IMR-90 (cell line): Measurements from ENCODE around the gene CAT. TPM values are rescaled to one million over a fixed set of nuclear protein-coding genes. Genes with fewer than 3 reads are reported as not detected.

Experiments used
- ATAC-seq: fragments of 200-7000 bp; cut with Tn5 transposase; 2 replicates; pipeline ENCODE4 v1.9.1; 2020; ENCODE audit warnings: low read depth, mild to moderate bottlenecking, moderate library complexity
- BruUV-seq: library from RNA; stranded (reverse); fragments of 400-500 nt; replicated peaks from 2 replicates; lab custom pipeline; 2021; lab: Mats Ljungman, UMichigan
- CTCF ChIA-PET: fragments of 300-600 bp; formaldehyde crosslinking; extraction: SDS; loops from one replicate; lab custom pipeline; 2021; ENCODE audit warnings: antibody characterized with exemption; lab: Yijun Ruan, JAX
- POLR2A ChIA-PET: fragments of 300-600 bp; sonication (Branson Sonifier 250); formaldehyde crosslinking; loops from one replicate; lab custom pipeline; 2022; ENCODE audit warnings: antibody characterized with exemption; ENCODE audit not compliant: unreplicated experiment; lab: Charles Lee
- DNase-seq: peaks from one replicate; pipeline ENCODE4 v3.0.0; 2013
- H2AFZ ChIP-seq: replicated peaks from 2 replicates; pipeline ENCODE3; 2013; ENCODE audit warnings: low read length, mild to moderate bottlenecking; ENCODE audit not compliant: poor library complexity
- H2AK5ac ChIP-seq: 2 replicates; pipeline ENCODE4 v1.6.1; 2013; ENCODE audit warnings: low read depth, low read length, inconsistent platforms
- H2AK9ac ChIP-seq: replicated peaks from 2 replicates; pipeline ENCODE3; 2013; ENCODE audit warnings: mild to moderate bottlenecking, low read depth, low read length, moderate library complexity; ENCODE audit not compliant: poor library complexity
- H2BK120ac ChIP-seq: 2 replicates; pipeline ENCODE4 v1.6.1; 2013; ENCODE audit warnings: low read depth, low read length, inconsistent platforms
- H2BK15ac ChIP-seq: 3 replicates; pipeline ENCODE4 v1.6.1; 2013; ENCODE audit warnings: low read depth, low read length, inconsistent platforms
- H2BK20ac ChIP-seq: 2 replicates; pipeline ENCODE4 v1.6.1; 2013; ENCODE audit warnings: low read depth, mild to moderate bottlenecking, inconsistent platforms, low read length, moderate library complexity
- H2BK5ac ChIP-seq: 2 replicates; pipeline ENCODE4 v1.6.1; 2013; ENCODE audit warnings: mild to moderate bottlenecking, low read depth, low read length, inconsistent platforms; ENCODE audit not compliant: poor library complexity, severe bottlenecking
- H3K14ac ChIP-seq: replicated peaks from 2 replicates; pipeline ENCODE4 v1.6.1; 2013; ENCODE audit warnings: low read depth, low read length, inconsistent platforms
- H3K18ac ChIP-seq: 2 replicates; pipeline ENCODE4 v1.6.1; 2013; ENCODE audit warnings: low read depth, low read length, control low read depth
- H3K23ac ChIP-seq: 2 replicates; pipeline ENCODE4 v1.6.1; 2013; ENCODE audit warnings: low read depth, low read length, inconsistent platforms
- H3K27ac ChIP-seq: 2 replicates; pipeline ENCODE4 v1.5.1; 2013; ENCODE audit warnings: mild to moderate bottlenecking, control low read depth, low read length; ENCODE audit not compliant: insufficient read depth
- H3K27me3 ChIP-seq: 2 replicates; pipeline ENCODE4 v1.6.1; 2013; ENCODE audit warnings: low read length; ENCODE audit not compliant: control insufficient read depth, insufficient read depth
- H3K36me3 ChIP-seq: 2 replicates; pipeline ENCODE4 v1.6.1; 2013; ENCODE audit warnings: low read length, mixed read lengths; ENCODE audit not compliant: control insufficient read depth, insufficient read depth
- H3K4ac ChIP-seq: 2 replicates; pipeline ENCODE4 v1.6.1; 2013; ENCODE audit warnings: low read depth, low read length, inconsistent platforms
- H3K4me1 ChIP-seq: 2 replicates; pipeline ENCODE4 v1.6.1; 2013; ENCODE audit warnings: low read length, mixed read lengths; ENCODE audit not compliant: control insufficient read depth, insufficient read depth
- H3K4me2 ChIP-seq: 2 replicates; pipeline ENCODE4 v1.6.1; 2013; ENCODE audit warnings: low read depth, mild to moderate bottlenecking, control low read depth, low read length, moderate library complexity
- H3K4me3 ChIP-seq: 2 replicates; pipeline ENCODE4 v1.5.1; 2013; ENCODE audit warnings: low read depth, mild to moderate bottlenecking, control low read depth, low read length, moderate library complexity; ENCODE audit not compliant: insufficient read depth
- H3K56ac ChIP-seq: 2 replicates; pipeline ENCODE4 v1.6.1; 2013; ENCODE audit warnings: low read length, inconsistent platforms; ENCODE audit not compliant: insufficient read depth; ENCODE audit errors: extremely low read depth
- H3K79me1 ChIP-seq, 2 experiments: 2 replicates each; pipeline ENCODE4 v1.6.1; 2013; ENCODE audit warnings: low read length in 2 of 2, inconsistent platforms in 1 of 2, low read depth in 1 of 2
- H3K9ac ChIP-seq: 2 replicates; pipeline ENCODE4 v1.6.1; 2013; ENCODE audit warnings: low read depth, low read length, control low read depth
- H3K9me1 ChIP-seq: 2 replicates; pipeline ENCODE4 v1.6.1; 2013; ENCODE audit warnings: low read length, inconsistent platforms; ENCODE audit not compliant: insufficient read depth
- H3K9me3 ChIP-seq: 2 replicates; pipeline ENCODE4 v1.6.1; 2013; ENCODE audit warnings: low read length; ENCODE audit not compliant: control insufficient read depth, insufficient read depth
- H4K20me1 ChIP-seq: 2 replicates; pipeline ENCODE4 v1.6.1; 2013; ENCODE audit warnings: low read length, inconsistent platforms; ENCODE audit not compliant: insufficient read depth
- H4K5ac ChIP-seq: 2 replicates; pipeline ENCODE4 v1.6.1; 2013; ENCODE audit warnings: mild to moderate bottlenecking, low read depth, low read length, control low read depth
- H4K8ac ChIP-seq, 2 experiments: 2 replicates each; pipeline ENCODE4 v1.6.1; 2013; ENCODE audit warnings: low read depth in 2 of 2, low read length in 2 of 2, control low read depth in 1 of 2, inconsistent platforms in 1 of 2
- H4K91ac ChIP-seq: 2 replicates; pipeline ENCODE4 v1.6.1; 2013; ENCODE audit warnings: low read depth, low read length, inconsistent platforms; ENCODE audit not compliant: insufficient read depth
- FOS ChIP-seq: fragments of 150-350 bp; IDR thresholded peaks from 2 replicates; pipeline ENCODE4 v1.6.1; 2016; ENCODE audit warnings: low read depth, low read length
- MAZ ChIP-seq: IDR thresholded peaks from 2 replicates; pipeline ENCODE4 v1.6.1; 2012; ENCODE audit warnings: low read depth, mild to moderate bottlenecking, low read length, improper control_type of control experiment, moderate library complexity, borderline replicate concordance
- POLR2A ChIP-seq: IDR thresholded peaks from 2 replicates; pipeline ENCODE4 v1.6.1; 2012; ENCODE audit warnings: mild to moderate bottlenecking, low read depth, low read length
- dilution Hi-C: fragments of 300-500 bp; cut with HindIII; formaldehyde crosslinking; loops from one replicate; pipeline ENCODE4 v1.14.3; 2018; ENCODE audit warnings: low sequenced_read_pairs; ENCODE audit not compliant: unreplicated experiment
- in situ Hi-C: fragments of 300-500 bp; cut with MboI; formaldehyde crosslinking; loops from 3 replicates; pipeline ENCODE4 v1.14.3; 2019; ENCODE audit warnings: low sequenced_read_pairs, inconsistent platforms, mixed read lengths
- intact Hi-C: fragments of 100-400 bp; cut with micrococcal nuclease; formaldehyde crosslinking; loops from 2 replicates; pipeline ENCODE4 v1.10.0; 2022
- polyA plus RNA-seq, 3 experiments: library from polyadenylated mRNA; depleted of rRNA; stranded (reverse); fragments of >200 nt; gene quantifications; 2 replicates each; pipeline ENCODE4 v1.2.3, GENCODE V29; 2012; ENCODE audit warnings: low replicate concordance in 1 of 3
- total RNA-seq: library from RNA; depleted of rRNA; stranded (reverse); fragments of >200 nt; gene quantifications from 2 replicates; pipeline ENCODE4 v1.2.3, GENCODE V29; 2012
- TF ChIP-seq, protein P1 (sequence below): fragments of 150-350 bp; IDR thresholded peaks from 2 replicates; pipeline ENCODE4 v1.6.1; 2017; ENCODE audit warnings: mild to moderate bottlenecking, antibody characterized with exemption, low read length, low read depth

Gene CAT
- total and polyA plus RNA-seq, 2 of the 4 experiments (the other 2 are of a cell fraction), result 52.5 to 80.5 TPM

- Histone ChIP-seq H3K9me1 (peaks cover 4% of the 10 kb centered on the region), H4K5ac (no peak overlapping the region), H3K79me1 (no peaks in the 10 kb centered on the region), H2AFZ (no peak overlapping the region), H2BK120ac (no peak overlapping the region), H2BK5ac (no peak overlapping the region), H3K9me3 (no peaks in the 10 kb centered on the region), H4K8ac (no peak overlapping the region), H3K4ac (no peak overlapping the region), H3K14ac (no peak overlapping the region), H3K4me1 (peaks cover 3% of the 10 kb centered on the region; the same call in 1 of the 2 replicates), H2BK20ac (no peak overlapping the region), H3K4me3 (no peak overlapping the region), H3K18ac (no peak overlapping the region), H3K27me3 (no peaks in the 10 kb centered on the region), H3K36me3 (no peaks in the 10 kb centered on the region), H2AK5ac (no peak overlapping the region), H2AK9ac (no peak overlapping the region), H4K91ac (no peak overlapping the region), H4K20me1 (no peaks in the 10 kb centered on the region), H3K9ac (no peak overlapping the region), H3K27ac (no peak overlapping the region), H3K4me2 (no peak overlapping the region), H2BK15ac (no peak overlapping the region), H3K56ac (no peak overlapping the region), H3K23ac (no peak overlapping the region)
- CTCF ChIA-PET, result no interaction called here
- intact Hi-C loops (no loop called here), dilution Hi-C loops (no loop called here), in situ Hi-C loops (no loop called here)
- no peak for DNase-seq
- no peak for TF ChIP-seq POLR2A
- TF ChIP-seq MAZ, result no peak
- TF ChIP-seq, protein P1, sequence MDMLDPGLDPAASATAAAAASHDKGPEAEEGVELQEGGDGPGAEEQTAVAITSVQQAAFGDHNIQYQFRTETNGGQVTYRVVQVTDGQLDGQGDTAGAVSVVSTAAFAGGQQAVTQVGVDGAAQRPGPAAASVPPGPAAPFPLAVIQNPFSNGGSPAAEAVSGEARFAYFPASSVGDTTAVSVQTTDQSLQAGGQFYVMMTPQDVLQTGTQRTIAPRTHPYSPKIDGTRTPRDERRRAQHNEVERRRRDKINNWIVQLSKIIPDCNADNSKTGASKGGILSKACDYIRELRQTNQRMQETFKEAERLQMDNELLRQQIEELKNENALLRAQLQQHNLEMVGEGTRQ, result no peak
- no peak for TF ChIP-seq FOS
- ATAC-seq, result no peak
- BruUV-seq, result no TSS peak
- POLR2A ChIA-PET, result no interaction called here
Measured at GRCh38 chr11:34510218-34510617, 71.5 kb downstream of the CAT start.
